GM19455 (cell line): ENCODE data around the gene RALA.

Experiments
- ATAC-seq: cut with Tn5 transposase; IDR thresholded peaks from one replicate; pipeline ENCODE4 v1.9.1; 2021; ENCODE audit not compliant: unreplicated experiment

RALA gene

GRCh38 chr7:39623047-39623731, at the start of gene RALA:
Gene RALA (plus strand): TSS chr7:39623572. CDS start chr7:39686668, 63,096 bp downstream.
- peak; percentile 98 for ATAC-seq

GRCh38 chr7:39574673-39575349, 48.6 kb upstream of the RALA start:
- no peak for ATAC-seq

DNA sequence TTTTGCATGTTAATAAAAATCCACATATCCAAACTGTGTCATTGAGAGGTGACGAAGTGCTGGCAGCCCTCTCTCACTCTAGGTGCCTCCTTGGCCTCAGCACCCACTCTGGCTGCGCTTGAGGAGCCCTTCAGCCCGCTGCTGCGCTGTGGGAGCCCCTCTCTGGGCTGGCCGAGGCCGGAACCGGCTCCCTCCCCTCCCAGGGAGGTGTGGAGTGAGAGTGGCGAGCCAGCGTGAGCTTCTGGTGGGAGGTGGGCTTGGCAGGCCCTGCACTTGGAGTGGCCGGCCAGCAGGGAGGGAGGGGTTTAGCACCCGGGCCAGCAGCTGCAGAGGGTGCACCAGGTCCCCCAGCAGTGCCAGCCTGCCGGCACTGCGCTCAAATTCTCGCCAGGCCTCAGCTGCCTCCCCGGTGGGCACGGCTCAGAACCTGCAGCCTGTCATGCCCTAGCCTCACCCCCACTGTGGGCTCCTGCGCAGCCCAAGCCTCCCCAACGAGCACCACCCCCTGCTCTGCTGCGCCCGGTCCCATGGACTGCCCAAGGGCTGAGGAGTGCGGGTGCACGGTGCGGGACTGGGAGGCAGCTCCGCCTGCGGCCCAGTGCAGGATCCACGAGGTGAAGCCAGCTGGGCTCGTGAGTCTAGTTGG, 46.0 kb upstream of the RALA start:
- ATAC-seq, result no peak

DNA sequence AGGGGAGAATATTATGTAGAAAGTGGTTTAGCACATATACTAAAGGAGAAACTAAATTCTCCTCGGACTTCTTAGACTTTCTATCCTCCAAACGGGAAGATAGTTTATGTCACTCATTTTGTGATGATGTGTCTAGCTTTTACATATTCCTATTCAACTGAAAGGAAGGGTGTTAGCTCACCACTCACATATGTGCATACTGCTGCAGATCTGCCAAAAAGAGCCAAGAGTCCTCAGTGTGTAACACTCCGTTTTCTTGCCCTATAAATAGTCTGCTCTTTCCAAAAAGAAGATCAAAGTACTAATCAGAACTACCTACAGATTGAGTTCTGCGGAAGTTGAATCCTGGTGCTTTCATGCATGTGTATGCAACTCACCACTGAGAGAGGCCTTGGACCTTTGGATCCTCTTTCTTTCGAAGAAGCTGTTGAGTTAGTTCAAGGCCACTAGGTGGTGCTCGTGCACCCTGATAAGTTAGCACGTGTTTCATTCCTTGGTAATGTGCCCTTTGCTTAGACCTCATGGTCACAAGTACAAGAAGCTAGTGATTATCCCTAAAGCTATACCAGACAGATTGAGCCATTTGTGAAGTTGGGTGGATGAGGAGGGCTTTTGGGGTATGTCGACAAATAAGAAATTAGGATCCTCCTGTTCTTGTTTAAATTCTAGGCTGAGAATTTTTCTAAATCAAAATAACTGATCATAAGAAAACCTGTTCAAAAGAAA, 43.1 kb upstream of the RALA start:
- peak; percentile 96 for ATAC-seq

DNA sequence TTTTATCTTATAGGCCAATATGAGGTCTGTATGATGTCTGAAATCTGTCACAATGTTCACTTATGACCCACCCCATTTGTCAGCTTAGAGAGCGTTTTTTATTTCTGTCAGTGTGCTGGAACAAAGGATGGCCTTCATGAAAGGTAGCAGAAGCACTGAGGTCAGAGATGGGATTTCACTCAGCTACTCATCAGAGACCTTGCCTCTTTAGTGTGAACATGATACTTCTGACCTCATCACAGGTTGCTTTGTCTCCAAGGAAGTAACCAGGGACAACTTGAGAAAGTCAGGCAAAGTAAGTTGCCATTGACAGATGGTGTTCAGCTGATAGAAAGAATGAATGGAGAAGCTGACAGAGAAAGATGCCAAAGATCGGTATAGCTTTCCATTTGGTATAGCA, 40.8 kb upstream of the RALA start:
- no peak for ATAC-seq

- ATAC-seq, result no peak
Measured at GRCh38 chr7:39583539-39583938, 39.8 kb upstream of the RALA start.

- ATAC-seq, result no peak
Measured at GRCh38 chr7:39587393-39587792, 36.0 kb upstream of the RALA start.

DNA sequence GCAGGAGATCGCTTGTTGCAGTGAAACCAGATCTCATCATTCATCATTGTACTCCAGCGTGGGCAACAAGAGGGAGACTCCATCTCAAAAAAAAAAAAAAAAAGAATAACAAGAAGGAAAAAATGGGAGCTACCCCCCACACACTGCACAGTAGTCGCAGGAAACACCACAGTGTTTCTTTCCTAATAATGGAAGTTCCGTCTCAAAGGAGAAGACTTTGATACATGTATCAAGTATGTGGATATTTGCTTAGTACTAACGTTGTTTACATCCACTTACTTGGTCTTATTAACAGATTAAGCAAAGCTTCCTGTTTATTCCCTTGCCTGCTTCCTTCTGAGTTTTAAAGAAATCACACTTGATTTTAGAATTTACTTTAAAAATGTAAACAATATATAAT, 35.0 kb upstream of the RALA start:
- no peak for ATAC-seq

DNA sequence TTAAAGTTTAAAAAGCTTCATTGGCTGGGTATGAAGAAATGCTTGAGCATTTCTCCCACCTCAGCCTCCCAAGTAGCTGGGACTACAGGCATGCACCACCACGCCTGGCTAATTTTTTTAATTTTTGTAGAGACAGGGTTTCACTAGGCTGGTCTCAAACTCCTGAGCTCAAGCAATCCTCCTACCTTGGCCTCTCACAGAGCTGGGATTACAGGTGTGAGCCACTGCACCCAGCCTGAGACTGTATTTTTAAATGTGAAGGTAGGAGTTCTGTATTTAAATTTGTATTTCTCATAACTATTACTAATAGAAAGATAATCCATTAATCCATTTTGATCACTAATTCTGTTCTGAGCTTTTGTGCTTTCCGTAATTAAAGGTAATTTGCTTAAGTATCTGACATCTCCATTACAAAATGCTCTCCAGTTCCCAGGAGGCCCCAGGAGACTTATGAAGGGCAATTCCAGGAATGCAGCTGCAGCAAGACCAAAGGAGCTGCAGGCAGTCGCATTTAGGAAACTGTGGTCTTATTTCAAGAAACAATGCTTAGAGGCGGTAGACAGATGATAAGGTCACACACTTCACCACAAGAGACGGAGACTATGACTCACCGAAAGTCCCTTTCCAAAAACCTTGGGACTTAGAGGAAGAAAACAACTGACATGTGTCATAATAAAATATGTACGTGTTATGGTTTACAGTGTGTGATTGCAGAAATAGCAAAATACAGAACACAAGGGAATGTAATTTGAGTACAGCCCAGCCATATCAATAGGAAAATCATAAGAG, 33.9 kb upstream of the RALA start:
- ATAC-seq, result peak; percentile 88

DNA sequence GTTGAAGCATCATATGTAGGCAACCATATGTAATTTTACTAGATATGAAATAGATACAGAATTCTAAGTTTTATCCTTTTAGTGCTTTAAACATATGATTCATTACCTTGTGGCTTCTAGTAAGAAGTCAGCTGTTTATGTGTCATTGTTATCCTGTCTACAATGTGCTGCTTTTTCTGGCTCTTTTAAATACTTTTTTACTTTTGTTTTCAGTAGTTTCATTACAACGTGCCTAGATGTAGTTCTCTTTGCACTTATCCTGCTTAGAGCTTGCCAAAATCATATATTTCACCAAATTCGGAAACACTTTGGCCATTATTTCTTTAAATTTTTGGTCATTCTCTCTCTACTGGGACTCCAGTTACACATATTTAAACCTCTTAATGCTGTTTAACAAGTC, 30.8 kb upstream of the RALA start:
- no peak for ATAC-seq

DNA sequence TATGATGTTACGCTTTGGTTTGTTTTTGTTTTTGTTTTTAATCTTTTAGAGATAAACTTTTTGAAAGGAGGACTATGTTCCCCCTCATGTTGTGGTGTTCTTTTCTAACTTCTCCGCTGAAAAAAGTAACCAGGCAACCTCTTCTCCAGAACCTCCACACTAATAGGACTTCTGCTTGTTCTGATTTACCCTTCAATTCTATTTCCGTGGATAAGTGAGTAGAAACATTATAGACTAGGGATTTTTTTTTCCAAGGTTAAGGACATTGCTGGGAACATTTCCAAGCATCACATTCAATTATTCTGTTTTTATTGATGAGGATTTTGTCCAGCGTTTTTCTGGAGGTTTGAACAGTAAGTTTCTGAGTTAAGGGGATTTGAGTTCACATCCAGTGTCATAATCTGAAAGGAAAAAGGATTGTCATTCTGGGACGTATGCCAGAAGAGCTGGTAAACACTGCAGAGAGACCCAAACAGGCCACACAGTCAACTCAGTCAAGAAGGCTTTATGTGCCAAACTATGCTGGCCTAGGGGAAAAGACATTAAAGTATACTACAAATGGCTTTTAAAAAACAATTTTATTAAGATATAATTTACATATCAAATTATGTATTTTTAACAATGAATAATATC, 28.3 kb upstream of the RALA start:
- no peak for ATAC-seq

DNA sequence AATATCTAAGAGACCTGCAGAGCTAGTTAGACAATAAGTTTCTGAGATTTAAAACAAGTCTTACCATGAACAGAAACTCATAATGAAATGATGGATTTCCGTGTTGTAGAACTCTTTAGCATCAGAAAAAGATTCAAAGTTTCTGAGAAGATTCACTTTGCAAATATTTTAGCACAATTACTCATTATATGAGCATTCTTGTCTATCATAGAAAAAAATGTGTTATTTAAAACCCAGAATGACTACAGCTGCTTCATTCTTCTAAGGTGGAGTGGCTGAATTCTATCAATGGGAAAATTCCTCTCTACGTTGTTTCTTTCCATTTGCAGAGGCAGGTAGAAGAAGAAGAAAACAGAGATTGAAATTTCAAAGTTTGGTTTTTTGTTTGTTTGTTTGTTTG, 21.0 kb upstream of the RALA start:
- no peak for ATAC-seq

GRCh38 chr7:39603924-39604323, 19.4 kb upstream of the RALA start:
- ATAC-seq, result no peak

DNA sequence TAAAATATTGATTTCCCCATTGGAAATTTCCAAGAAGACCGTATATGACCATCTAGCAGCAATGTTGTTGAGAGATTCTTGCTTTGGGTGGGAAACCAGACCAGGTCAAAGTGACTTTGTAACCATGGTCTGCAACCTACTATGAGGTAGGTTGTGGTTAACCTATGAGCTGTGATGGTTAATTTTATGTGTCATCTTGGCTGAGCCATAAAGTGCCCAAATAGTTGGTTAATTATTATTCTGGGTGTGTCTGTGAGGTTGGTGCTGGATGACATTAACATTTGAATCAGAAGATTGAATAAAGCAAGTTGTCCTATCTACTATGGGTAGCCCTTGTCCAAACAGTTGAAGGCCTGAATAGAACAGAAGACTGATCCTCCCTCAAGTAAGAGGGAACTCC, 18.3 kb upstream of the RALA start:
- ATAC-seq, result no peak

DNA sequence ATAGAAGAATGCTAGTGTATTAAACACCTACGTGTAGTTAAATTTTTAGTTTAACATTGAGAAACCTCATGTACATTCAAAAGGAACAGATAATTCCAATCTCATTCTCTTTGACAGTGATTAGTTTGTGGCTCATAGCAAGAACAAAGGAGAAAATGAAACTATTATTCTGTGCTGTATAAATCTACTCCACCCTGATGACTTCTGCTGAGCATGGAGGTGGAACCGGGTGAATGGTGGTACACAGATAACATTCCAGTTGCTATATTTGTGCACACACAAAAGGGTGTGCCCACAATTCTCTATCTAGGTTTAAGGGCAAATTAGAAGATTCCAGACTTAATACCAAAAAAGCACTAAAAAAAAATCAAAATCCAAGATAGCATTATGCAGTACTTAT, 17.0 kb upstream of the RALA start:
- no peak for ATAC-seq

DNA sequence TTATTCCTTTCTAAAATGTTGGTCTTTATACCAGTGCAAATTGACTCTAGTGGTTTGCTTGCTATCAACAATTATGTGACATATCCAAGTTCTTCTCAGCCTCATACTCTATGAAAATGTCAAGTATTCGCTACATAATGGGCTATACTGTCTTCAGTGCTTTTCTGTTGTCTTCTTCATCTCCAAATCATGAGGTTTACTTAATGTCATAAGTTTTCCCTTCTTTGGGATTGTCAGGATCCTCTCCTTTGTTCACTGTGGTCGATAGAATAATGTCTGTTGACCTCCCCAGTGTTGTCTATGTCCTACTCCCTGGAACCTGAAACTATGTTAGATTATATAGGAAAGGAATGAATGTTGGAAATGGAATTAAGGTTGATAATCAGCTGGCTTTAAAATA, 16.4 kb upstream of the RALA start:
- ATAC-seq, result no peak

- no peak for ATAC-seq
Measured at GRCh38 chr7:39607865-39608264, 15.5 kb upstream of the RALA start.

- ATAC-seq, result no peak
Measured at GRCh38 chr7:39608278-39608677, 15.1 kb upstream of the RALA start.

DNA sequence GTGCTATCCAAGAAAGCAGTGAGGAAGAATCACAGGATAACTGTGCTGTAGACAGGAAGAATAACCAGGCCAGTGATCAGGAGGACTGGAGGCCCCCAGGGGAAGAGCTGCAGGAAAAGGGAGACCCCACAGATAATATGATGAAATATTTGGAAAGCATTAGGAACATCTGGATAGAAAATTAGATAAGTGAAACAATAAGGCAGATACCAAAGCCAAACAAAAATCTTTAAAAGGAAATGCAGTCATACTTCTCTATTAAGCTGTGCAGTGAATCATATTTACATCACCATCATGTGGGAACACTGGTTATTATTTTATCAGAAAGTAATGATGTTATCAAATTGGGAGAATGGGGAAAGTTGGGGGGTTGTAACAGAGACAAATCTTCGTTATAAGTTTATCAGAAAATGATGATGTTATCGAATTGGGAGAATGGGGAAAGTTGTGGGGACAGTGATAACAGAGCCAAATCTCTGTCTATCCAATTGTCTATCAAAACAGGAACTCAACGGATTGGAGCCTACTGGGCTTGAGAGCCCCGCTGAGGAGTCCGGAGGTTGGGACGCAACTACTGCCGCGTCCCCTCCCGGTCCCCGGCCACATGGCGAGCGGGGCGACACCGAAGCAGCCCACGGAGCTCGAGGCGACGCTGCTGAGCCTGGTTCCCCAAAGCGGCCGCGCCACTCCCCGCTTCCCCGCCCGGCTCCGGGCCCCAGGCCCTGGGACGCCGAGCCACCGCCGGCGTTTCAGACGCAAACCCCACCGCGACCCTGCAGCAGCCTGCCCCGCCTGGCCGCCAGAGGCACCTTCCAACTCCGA, 14.0 kb upstream of the RALA start:
- ATAC-seq, result peak; percentile 57

- ATAC-seq, result no peak
Measured at GRCh38 chr7:39609935-39610263, 13.5 kb upstream of the RALA start.
